Heart left ventricle (tissue), 16 donors: ENCODE measurements around the gene OVOL2. TPM values are rescaled to one million over a fixed set of nuclear protein-coding genes. Genes with fewer than 3 reads are reported as not detected.

Source experiments
- ATAC-seq, 4 donors: fragments of 200-7000 bp; cut with Tn5 transposase; one replicate each; pipeline ENCODE4 v1.9.1; 2020 to 2022; ENCODE audit warnings: moderate library complexity in 4 of 4, mild to moderate bottlenecking in 3 of 4, moderate number of reproducible peaks in 1 of 4
- DNase-seq, 5 donors: peaks; one replicate each; pipeline ENCODE4 v3.0.0-alpha.2; 2020
- H3K27ac ChIP-seq, 12 donors: fragments of 200-600 bp; sonication (generic) in 4 of 12; one replicate each; pipeline versions ENCODE4 v1.5.0 to v1.8.0; 2016 to 2022; ENCODE audit warnings: mild to moderate bottlenecking in 2 of 12
- H3K27me3 ChIP-seq, 9 donors: fragments of 200-600 bp; sonication (generic) in 2 of 9; one replicate each; pipeline versions ENCODE4 v1.5.1 to v1.8.0; 2016 to 2022; ENCODE audit warnings: mild to moderate bottlenecking in 3 of 9
- H3K36me3 ChIP-seq, 9 donors: fragments of 200-600 bp; sonication (generic) in 2 of 9; one replicate each; pipeline versions ENCODE4 v1.5.0 to v1.8.0; 2018 to 2022; ENCODE audit warnings: mild to moderate bottlenecking in 2 of 9
- H3K4me1 ChIP-seq, 12 donors: fragments of 200-600 bp; sonication (generic) in 4 of 12; one replicate each; pipeline versions ENCODE4 v1.5.0 to v1.8.0; 2016 to 2022; ENCODE audit warnings: mild to moderate bottlenecking in 3 of 12
- H3K4me3 ChIP-seq, 12 donors: fragments of 200-600 bp; sonication (generic) in 4 of 12; one replicate each; pipeline versions ENCODE4 v1.5.0 to v1.8.0; 2017 to 2022; ENCODE audit warnings: mild to moderate bottlenecking in 9 of 12, moderate library complexity in 4 of 12
- H3K9me3 ChIP-seq, 12 donors: fragments of 200-600 bp; sonication (generic) in 4 of 12; one replicate each; pipeline versions ENCODE4 v1.5.0 to v1.8.0; 2016 to 2022; ENCODE audit warnings: mild to moderate bottlenecking in 1 of 12
- POLR2A ChIP-seq, 2 donors: fragments of 450-650 bp; IDR thresholded peaks; one replicate each; pipeline ENCODE4 v1.6.1; 2017; ENCODE audit warnings: antibody characterized with exemption in 2 of 2, mild to moderate bottlenecking in 2 of 2, moderate library complexity in 2 of 2
- WGBS, 4 donors: extraction: QIAGEN DNeasy Blood & Tissue Kit in 2 of 4; methylation state at CpG; one replicate each; pipeline versions ENCODE4 v1.1.5 to v1.1.7; 2013 to 2018; 5-methylcytosine and 5-hydroxymethylcytosine counted together
- intact Hi-C, 10 donors: fragments of 100-400 bp; cut with DNase I; formaldehyde crosslinking; loops; one replicate each; pipeline versions ENCODE4 v1.11.1 to v1.14.2; 2022
- polyA plus RNA-seq, 2 donors: library from polyadenylated mRNA; stranded (reverse); fragments of 200-250 nt; gene quantifications; one replicate each; pipeline ENCODE4 v1.2.3, GENCODE V29; 2013
- total RNA-seq, 9 donors: library from RNA; depleted of rRNA in 2 of 9; stranded (reverse); fragments of >200 nt in 2 of 9; fragmentation: NEBNext Ultra II Directional in 3 of 9; extraction: Animal tissue kit (Norgen Biotek cat#: 25700) in 3 of 9; gene quantifications; one replicate each; pipeline versions ENCODE4 v1.1.0 to v1.2.4, GENCODE V29; 2016 to 2023
- TF ChIP-seq, protein P1 (sequence below), 12 donors: fragments of 200-600 bp; sonication (generic) in 4 of 12; IDR thresholded peaks; one replicate each; pipeline versions ENCODE4 v1.5.0 to v1.8.0; 2018 to 2022; ENCODE audit warnings: antibody characterized with exemption in 12 of 12, mild to moderate bottlenecking in 5 of 12
- donor health status: ischemic (EF 13 %, LVEDD 7.1; RV severe dilation, severe dysfunction).
- donor health status: healthy with polysubstance abuse.
- donor health status: DM: no; HTN: yes; CAD: no.
- donor health status: DM: no; HTN: no; CAD: no.
- donor health status: ischemic (EF 25% LVEDD 6.9; RV normal size, moderate dysfunction).
- donor health status: ischemic (EF 25% LVEDD 5.7; RV mildly dilated, moderate dysfunction).
- donor health status: healthy.
- donor health status: DM: yes; HTN: yes; CAD: no.
- donor health status: ischemic (EF 35%, LVEDD 5.7; RV mildly dilated, moderate dysfunction).
- donor health status: nonischemic (EF 11% LVEDD 7.7; RV severe dilation, severe dysfunction).
- donor health status: DM: yes; HTN: yes; CAD: no.
- donor health status: PGD.
- donor health status: ischemic (EF 29% LVEDD 5.4; RV normal size, mild dysfunction).
- donor health status: nonischemic (EF 23%, LVEDD 6.1; RV moderate dilation, normal function).

The OVOL2 gene
- total and polyA plus RNA-seq, 11 donors: not detected

GRCh38 chr20:17999566-17999965 is 58.1 kb downstream of the OVOL2 start:
- intact Hi-C loops: loop anchor here in 8 of 10 donors (5.0 to 10.0 kb wide), 4 partner anchors 335 to 497 kb away; partner anchors contain the start of gene BFSP1 (in 5 of the 8)
- DNase-seq (no peak), ATAC-seq (no peak)
- no peak overlapping the region for H3K27ac ChIP-seq
- H3K27me3 ChIP-seq: no peaks in the 10 kb centered on the region
- peaks cover 0 to 8% (median 0%) of the 10 kb centered on the region in 12 donors for H3K4me1 ChIP-seq
- no peaks in the 10 kb centered on the region for H3K36me3 ChIP-seq
- 81 to 87% (median 83%) methylated on average over 4 of the region's 4 CpGs for WGBS, 4 donors
- H3K9me3 ChIP-seq: no peaks in the 10 kb centered on the region
- no peak overlapping the region for H3K4me3 ChIP-seq
- TF ChIP-seq, protein P1, sequence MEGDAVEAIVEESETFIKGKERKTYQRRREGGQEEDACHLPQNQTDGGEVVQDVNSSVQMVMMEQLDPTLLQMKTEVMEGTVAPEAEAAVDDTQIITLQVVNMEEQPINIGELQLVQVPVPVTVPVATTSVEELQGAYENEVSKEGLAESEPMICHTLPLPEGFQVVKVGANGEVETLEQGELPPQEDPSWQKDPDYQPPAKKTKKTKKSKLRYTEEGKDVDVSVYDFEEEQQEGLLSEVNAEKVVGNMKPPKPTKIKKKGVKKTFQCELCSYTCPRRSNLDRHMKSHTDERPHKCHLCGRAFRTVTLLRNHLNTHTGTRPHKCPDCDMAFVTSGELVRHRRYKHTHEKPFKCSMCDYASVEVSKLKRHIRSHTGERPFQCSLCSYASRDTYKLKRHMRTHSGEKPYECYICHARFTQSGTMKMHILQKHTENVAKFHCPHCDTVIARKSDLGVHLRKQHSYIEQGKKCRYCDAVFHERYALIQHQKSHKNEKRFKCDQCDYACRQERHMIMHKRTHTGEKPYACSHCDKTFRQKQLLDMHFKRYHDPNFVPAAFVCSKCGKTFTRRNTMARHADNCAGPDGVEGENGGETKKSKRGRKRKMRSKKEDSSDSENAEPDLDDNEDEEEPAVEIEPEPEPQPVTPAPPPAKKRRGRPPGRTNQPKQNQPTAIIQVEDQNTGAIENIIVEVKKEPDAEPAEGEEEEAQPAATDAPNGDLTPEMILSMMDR (IDR thresholded peaks at IDR 0.05): no peak
- no peak for TF ChIP-seq POLR2A (IDR thresholded peaks at IDR 0.05)

DNA sequence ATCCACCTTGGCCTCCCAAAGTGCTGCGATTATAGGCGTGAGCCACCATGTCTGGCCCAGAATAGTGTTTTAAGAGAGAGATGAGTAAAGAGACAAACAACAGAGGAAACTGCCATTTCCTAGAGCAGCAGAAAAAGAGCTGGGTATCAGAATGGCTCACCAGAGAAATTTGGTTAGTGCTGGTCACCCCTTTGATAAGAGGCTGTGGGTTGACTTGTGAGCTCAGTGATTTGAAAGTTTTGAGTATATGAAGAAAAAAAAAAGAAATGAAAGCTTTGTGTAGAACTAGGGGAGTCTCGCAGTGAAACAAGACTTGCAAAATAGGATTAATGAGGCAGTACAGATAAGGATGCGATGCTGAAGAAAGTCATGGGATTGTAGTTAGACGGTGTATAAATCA is 59.3 kb downstream of the OVOL2 start:
- Histone ChIP-seq H3K9me3 (no peaks in the 10 kb centered on the region), H3K4me1 (peaks cover 0 to 8% (median 0%) of the 10 kb centered on the region in 12 donors), H3K27me3 (no peaks in the 10 kb centered on the region), H3K27ac (no peak overlapping the region), H3K4me3 (no peak overlapping the region), H3K36me3 (no peaks in the 10 kb centered on the region)
- WGBS, 4 donors: 90 to 95% (median 93%) methylated on average over 5 of the region's 5 CpGs
- TF ChIP-seq POLR2A (IDR thresholded peaks at IDR 0.05): no peak
- TF ChIP-seq, protein P1 (IDR thresholded peaks at IDR 0.05): no peak
- intact Hi-C loops: loop anchor here in 8 of 10 donors (5.0 to 10.0 kb wide), 4 partner anchors 334 to 496 kb away; partner anchors contain the start of gene BFSP1 (in 5 of the 8)
- DNase-seq (no peak), ATAC-seq (no peak)

- no peak overlapping the region for H3K4me3 ChIP-seq
- intact Hi-C loops: loop anchor here in 9 of 10 donors (1.0 to 10.0 kb wide), 6 partner anchors 331 to 494 kb away; partner anchors contain the start of gene BFSP1 (in 5 of the 9)
- H3K36me3 ChIP-seq: peaks cover 0 to 9% (median 0%) of the 10 kb centered on the region in 9 donors
- H3K27me3 ChIP-seq: no peaks in the 10 kb centered on the region
- peaks cover 0 to 7% (median 0%) of the 10 kb centered on the region in 12 donors for H3K4me1 ChIP-seq
- ATAC-seq (peak in 3 of 4 donors; percentile 52 to 82 (median 77)), DNase-seq (peak in 2 of 5 donors; percentile 25 to 38)
- WGBS, 4 donors: 18 to 24% (median 21%) methylated on average over 16 of the region's 16 CpGs
- no peaks in the 10 kb centered on the region for H3K9me3 ChIP-seq
- TF ChIP-seq, protein P1 (IDR thresholded peaks at IDR 0.05): peak; percentile 94 to 98 (median 96)
- no peak for TF ChIP-seq POLR2A (IDR thresholded peaks at IDR 0.05)
- no peak overlapping the region for H3K27ac ChIP-seq
Observed at GRCh38 chr20:17995967-17996819, 61.5 kb downstream of the OVOL2 start.

DNA sequence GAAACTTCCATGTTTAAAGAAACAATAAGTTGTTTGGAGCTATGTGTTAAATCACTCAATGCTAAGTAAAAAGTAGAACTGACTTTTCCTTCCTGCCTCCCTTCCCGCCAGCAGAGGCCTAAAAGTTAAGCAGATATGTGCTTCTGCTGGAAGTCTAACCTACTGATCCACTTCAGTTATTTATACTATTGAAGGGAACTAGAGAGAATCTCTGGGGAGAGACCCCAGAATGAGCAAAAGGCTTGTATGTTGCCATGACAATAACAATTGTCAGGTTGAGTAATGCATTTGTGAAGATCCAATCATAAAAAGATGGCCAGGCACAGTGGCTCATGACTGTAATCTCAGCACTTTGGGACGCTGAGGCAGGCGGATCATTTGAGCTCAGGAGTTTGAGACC is 64.2 kb downstream of the OVOL2 start:
- no peaks in the 10 kb centered on the region for H3K27me3 ChIP-seq
- 85 to 93% (median 93%) methylated on average over 3 of the region's 3 CpGs for WGBS, 4 donors
- peaks cover 0 to 32% (median 17%) of the 10 kb centered on the region in 9 donors for H3K36me3 ChIP-seq
- ATAC-seq (no peak), DNase-seq (no peak)
- TF ChIP-seq, protein P1 (IDR thresholded peaks at IDR 0.05): no peak
- TF ChIP-seq POLR2A (IDR thresholded peaks at IDR 0.05): no peak
- intact Hi-C loops: loop anchor here in 7 of 10 donors (5.0 to 10.0 kb wide), 5 partner anchors 91 to 489 kb away; partner anchors contain the start of gene BFSP1 (in 5 of the 7)
- H3K27ac ChIP-seq: no peak overlapping the region
- no peak overlapping the region for H3K4me3 ChIP-seq
- no peaks in the 10 kb centered on the region for H3K9me3 ChIP-seq
- peaks cover 0 to 7% (median 0%) of the 10 kb centered on the region in 12 donors for H3K4me1 ChIP-seq
